ENCODE results near the gene KLHDC1. TPM values are rescaled to one million over a fixed set of nuclear protein-coding genes. Genes with fewer than 3 reads are reported as not detected.
"Not testable (repeated sequence)": the region's sequence is repeated elsewhere in the genome, so short reads cannot be mapped to it uniquely, and the experiment has no call there.

Gene KLHDC1
- total RNA-seq, 2 experiments from 2014 or later: 0.25 TPM; not detected in 1

- Histone ChIP-seq H3K27ac (ENCODE audit: low read depth, low read length, poor library complexity, severe bottlenecking) (no peak overlapping the region), H2AFZ (ENCODE audit: low read length) (no peak overlapping the region), H4K20me1 (ENCODE audit: insufficient read depth, low read length) (no peaks in the 10 kb centered on the region), H3K4me1 (ENCODE audit: insufficient read depth, low read length, poor library complexity, severe bottlenecking) (no peaks in the 10 kb centered on the region), H3K36me3 (ENCODE audit: insufficient read depth, low read length) (peaks cover 39% of the 10 kb centered on the region), H3K9me3 (ENCODE audit: low read length) (no peaks in the 10 kb centered on the region), H3K4me2 (ENCODE audit: low read length) (no peak overlapping the region), H3K4me3 (ENCODE audit: low read depth, low read length, poor library complexity, severe bottlenecking) (no peak overlapping the region), H3K79me2 (ENCODE audit: insufficient read depth, low read depth, low read length) (peaks cover 7% of the 10 kb centered on the region; the same call in 1 of the 2 replicates), H3K9me2 (ENCODE audit: insufficient read depth, low read length) (no peaks in the 10 kb centered on the region)
- no TSS peak for BruUV-seq (replicated peaks)
- ChIA-PET POLR2A (interaction anchor here (0.6 to 0.7 kb wide), 3 partner anchors 27 to 885 kb away, joined by 3 read pairs; no protein-coding TSS in a partner anchor), CTCF (ENCODE audit: unreplicated experiment) (no interaction called here)
- no peak for DNase-seq (ENCODE audit: low spot score)
- intact Hi-C loops (cut with micrococcal nuclease; ENCODE audit: unreplicated experiment): no loop called here
- TF ChIP-seq CTCF (conservative IDR thresholded peaks at IDR 0.05; ENCODE audit: low read length) (no peak), EZH2phosphoT487 (IDR thresholded peaks at IDR 0.05; ENCODE audit: borderline replicate concordance, low read depth, low read length) (no peak)
Observed at GRCh38 chr14:49654511-49654910, 38.4 kb upstream of the KLHDC1 start.

- H3K9me3 ChIP-seq (ENCODE audit: low read length); H3K4me1 ChIP-seq (ENCODE audit: insufficient read depth, low read length, poor library complexity, severe bottlenecking); H3K4me2 ChIP-seq (ENCODE audit: low read length); H3K27ac ChIP-seq (ENCODE audit: low read depth, low read length, poor library complexity, severe bottlenecking); H4K20me1 ChIP-seq (ENCODE audit: insufficient read depth, low read length); H3K79me2 ChIP-seq (ENCODE audit: insufficient read depth, low read depth, low read length); CTCF ChIA-PET (ENCODE audit: unreplicated experiment); BruUV-seq (replicated peaks); intact Hi-C loops (cut with micrococcal nuclease; ENCODE audit: unreplicated experiment); H2AFZ ChIP-seq (ENCODE audit: low read length); H3K9me2 ChIP-seq (ENCODE audit: insufficient read depth, low read length); H3K4me3 ChIP-seq (ENCODE audit: low read depth, low read length, poor library complexity, severe bottlenecking); DNase-seq (ENCODE audit: low spot score): not testable (repeated sequence)
- peaks cover 36% of the 10 kb centered on the region for H3K36me3 ChIP-seq (ENCODE audit: insufficient read depth, low read length)
- POLR2A ChIA-PET: interaction anchor here (0.6 to 1.2 kb wide), 2 partner anchors 10 to 123 kb away, joined by 6 to 7 read pairs; no protein-coding TSS in a partner anchor
Observed at GRCh38 chr14:49657500-49657899, 35.4 kb upstream of the KLHDC1 start.

GRCh38 chr14:49659526-49660455 lies 33.1 kb upstream of the KLHDC1 start:
- DNase-seq (ENCODE audit: low spot score): no peak
- peaks cover 35% of the 10 kb centered on the region; the same call in 1 of the 2 replicates for H3K36me3 ChIP-seq (ENCODE audit: insufficient read depth, low read length)
- H3K4me2 ChIP-seq (ENCODE audit: low read length): no peak overlapping the region
- H3K9me3 ChIP-seq (ENCODE audit: low read length): no peaks in the 10 kb centered on the region
- intact Hi-C loops (cut with micrococcal nuclease; ENCODE audit: unreplicated experiment): no loop called here
- TF ChIP-seq EZH2phosphoT487 (IDR thresholded peaks at IDR 0.05; ENCODE audit: borderline replicate concordance, low read depth, low read length) (no peak), CTCF (conservative IDR thresholded peaks at IDR 0.05; ENCODE audit: low read length) (no peak)
- H2AFZ ChIP-seq (ENCODE audit: low read length): no peak overlapping the region
- POLR2A ChIA-PET: interaction anchor here (0.6 to 1.3 kb wide), 4 partner anchors 11 to 868 kb away, joined by 3 to 5 read pairs (median 4); no protein-coding TSS in a partner anchor
- H3K27ac ChIP-seq (ENCODE audit: low read depth, low read length, poor library complexity, severe bottlenecking): no peak overlapping the region
- CTCF ChIA-PET (ENCODE audit: unreplicated experiment): no interaction called here
- H3K9me2 ChIP-seq (ENCODE audit: insufficient read depth, low read length): no peaks in the 10 kb centered on the region
- BruUV-seq (replicated peaks): no TSS peak
- no peaks in the 10 kb centered on the region for H3K4me1 ChIP-seq (ENCODE audit: insufficient read depth, low read length, poor library complexity, severe bottlenecking)
- no peaks in the 10 kb centered on the region for H4K20me1 ChIP-seq (ENCODE audit: insufficient read depth, low read length)
- H3K79me2 ChIP-seq (ENCODE audit: insufficient read depth, low read depth, low read length): no peaks in the 10 kb centered on the region
- no peak overlapping the region for H3K4me3 ChIP-seq (ENCODE audit: low read depth, low read length, poor library complexity, severe bottlenecking)
